HG02885 (cell line): ENCODE data around the gene CDC42EP4.

Experiments used
- ATAC-seq: cut with Tn5 transposase; IDR thresholded peaks from one replicate; pipeline ENCODE4 v1.9.1; 2021; ENCODE audit warnings: mild to moderate bottlenecking; ENCODE audit not compliant: unreplicated experiment, poor library complexity

CDC42EP4 gene

DNA sequence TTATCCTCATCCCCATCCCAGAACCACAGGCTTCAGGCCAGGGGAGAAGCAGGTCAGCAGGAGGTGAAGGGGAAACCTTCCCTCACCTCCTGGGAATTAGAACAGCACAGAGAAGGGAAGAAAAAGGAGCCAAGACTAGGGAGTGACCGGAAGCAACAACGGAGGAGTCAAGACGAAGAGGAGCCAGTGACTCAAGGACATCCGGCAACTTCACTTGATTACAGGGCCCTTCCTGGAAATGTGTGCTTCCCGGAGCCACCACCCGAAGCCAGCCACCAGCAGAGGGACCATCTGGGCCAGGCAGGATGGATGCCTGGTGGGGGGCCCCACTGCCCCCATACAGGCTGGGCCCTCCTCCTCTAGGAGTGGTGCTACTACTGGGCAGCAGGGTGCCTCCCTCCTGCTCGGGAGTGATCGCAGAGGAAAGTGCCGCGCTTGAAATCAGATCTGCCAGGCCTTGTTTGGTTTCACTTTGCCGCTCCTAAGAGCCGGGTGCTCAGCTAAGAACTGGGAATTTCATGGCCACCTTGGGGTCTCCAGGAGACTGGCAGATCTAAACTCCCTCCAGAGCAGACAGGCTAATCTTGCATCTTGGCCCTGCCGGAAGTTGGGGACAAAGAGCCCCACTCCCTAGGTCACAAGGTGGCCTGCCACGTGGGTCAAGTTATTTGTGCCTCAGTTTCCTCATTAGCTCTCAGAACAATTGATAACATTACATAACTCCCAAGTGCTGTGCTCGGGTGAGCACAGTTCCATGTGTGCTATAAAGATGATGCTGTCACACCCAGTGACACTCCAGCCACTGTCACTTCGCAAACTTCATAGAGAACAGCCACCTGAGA lies 6.6 kb downstream of the CDC42EP4 start:
- no peak for ATAC-seq

DNA sequence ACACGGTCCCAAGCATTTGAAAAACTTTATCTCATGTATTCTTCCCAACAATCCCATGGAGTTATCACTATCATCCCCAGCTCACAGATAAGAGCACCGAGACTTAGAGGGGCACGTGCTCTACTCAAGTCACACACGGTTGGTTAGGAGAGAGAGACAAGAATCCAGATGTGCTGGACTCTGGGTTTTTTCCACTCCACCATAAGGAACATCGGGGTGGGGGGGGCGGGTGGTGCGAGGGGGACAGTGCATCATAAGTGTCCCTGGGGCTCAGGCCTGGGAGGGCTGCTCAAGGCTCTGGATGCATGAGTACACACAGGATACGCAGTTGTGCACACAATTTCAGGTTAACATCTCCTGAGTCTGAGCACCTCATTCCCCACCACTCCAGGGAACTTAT lies 7.4 kb downstream of the CDC42EP4 start:
- ATAC-seq: no peak

DNA sequence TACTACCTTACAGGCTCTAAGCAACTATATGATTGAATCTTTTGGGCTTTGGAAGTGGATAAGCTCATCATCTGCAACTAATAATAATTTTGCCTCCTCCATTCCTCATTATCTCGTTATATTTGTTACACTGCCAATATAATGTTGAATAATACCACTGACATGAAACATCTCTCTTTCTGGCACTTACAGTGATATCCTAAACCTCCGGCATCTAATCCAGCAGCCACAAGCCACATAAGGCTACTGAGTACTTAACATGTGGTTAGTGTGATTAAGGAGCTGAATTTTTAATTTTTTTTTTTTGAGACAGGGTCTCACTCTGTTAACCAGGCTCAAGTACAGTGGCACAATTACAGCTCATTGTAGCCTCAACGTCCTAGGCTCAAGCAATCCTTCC lies 9.6 kb downstream of the CDC42EP4 start:
- no peak for ATAC-seq

DNA sequence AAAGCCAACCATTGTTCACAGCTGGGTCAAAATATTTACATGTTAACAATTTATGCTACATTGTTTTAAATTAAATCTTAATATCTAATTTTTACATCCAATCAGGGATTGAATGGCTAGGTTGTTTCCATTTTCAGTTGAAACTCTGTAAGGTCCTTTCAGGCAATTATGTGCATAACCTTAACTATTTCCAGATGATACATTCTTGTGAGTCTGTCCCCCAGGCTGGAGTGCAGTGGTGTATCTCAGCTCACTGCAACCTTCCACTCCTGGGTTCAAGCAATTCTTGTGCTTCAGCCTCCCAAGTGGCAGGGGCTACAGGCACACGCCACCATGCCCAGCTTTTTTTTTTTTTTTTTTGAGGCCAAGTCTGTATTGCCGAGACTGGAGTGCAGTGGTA lies 10.4 kb downstream of the CDC42EP4 start:
- no peak for ATAC-seq

DNA sequence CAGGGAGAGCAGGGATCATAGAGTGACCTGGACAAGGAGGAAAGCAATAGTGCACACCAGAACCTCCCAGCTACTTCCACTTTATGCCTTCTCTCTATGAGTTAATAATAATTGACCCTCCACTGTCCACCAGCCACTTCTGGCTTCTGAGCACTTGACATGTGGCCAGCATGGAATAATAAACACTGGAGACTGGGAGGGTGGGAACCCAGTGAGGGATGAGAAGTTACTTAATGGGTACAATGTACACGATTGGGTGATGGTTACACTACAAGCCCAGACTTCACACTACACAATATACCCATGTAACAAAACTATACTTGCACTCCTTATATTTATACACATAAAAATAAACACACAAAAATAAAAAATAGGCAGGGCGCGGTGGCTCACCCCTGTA lies 11.4 kb downstream of the CDC42EP4 start:
- no peak for ATAC-seq

DNA sequence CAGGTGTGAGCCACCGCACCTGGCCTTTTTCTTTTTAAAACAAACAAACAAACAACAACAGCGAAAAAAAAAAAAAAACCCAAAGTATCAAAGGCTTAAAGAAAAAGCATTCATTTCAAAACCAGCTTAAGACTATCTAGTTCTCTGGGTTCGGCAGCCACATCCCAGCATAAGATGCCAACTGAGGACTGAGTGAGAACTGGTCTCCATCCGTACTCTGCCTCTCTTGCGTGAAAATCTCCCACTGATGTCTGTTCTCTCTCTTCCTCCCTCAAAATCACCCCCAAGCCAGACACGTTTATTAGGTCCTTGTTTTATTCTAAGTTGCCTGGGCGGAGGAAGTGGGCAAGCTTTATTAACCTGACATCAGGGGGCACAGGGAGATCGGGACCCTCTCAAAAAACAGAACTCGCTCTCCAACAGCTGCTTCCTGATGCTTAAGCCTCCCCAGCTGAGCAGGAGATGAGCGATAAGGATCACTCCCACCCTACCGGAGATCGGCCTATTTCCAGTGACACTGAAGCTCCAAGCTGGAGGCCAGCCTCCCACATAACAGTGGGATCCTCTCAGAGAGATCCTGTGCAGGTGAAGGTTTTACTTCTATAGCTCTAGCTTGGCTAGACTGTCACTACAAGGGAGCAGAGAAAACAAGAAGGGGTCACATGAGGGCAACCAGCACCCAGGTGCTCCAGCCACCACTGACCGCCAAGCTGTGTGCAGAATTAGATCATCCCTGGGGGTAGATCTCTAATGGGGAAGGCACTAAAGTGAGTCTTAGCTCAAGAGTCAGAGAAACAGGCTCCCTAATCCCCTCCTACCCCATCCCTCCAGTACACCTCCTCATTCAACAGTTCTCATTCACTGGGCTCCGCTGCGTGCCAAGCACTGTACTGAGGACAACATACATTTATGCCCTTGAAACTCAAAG lies 13.6 kb downstream of the CDC42EP4 start:
- no peak for ATAC-seq

DNA sequence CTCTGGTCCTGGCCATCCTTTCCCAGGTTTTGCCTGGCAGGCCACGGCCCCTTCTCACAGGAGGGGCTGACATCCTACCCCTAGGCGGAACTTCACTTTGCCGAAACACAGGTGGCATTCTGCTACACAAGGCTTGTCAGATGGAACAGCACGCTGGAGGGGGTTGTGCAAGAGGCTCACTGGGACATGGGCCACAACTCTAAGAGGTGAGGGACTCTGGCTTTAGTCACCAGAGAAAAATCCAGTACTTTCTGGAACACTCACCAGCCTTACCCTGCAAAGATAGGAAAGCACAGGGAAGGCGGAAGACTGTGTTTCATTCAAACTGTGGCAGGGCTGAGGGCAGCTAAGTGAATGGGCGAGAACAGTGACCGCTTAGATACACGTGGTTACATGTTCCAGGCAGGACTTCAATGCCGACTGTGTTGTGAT lies 18.3 kb downstream of the CDC42EP4 start:
- no peak for ATAC-seq

DNA sequence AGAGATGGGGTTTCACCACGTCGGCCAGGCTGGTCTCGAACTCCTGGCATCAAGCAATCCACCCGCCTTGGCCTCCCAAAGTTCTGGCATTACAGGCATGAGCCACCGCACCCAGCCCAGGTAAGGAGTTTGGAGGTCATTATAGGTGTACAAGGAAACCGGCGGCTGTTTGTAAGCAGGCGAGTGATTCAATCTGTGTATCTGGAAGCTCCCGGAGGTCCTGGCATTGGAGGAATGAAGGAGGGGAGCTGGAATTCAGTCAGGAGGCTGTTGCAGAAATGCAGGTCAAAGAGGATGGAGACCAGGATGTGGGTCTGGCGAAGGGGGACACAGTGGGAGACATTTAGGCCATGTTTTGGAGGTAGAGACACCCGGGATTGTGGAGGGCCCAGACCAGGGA lies 18.8 kb downstream of the CDC42EP4 start:
- ATAC-seq: no peak

DNA sequence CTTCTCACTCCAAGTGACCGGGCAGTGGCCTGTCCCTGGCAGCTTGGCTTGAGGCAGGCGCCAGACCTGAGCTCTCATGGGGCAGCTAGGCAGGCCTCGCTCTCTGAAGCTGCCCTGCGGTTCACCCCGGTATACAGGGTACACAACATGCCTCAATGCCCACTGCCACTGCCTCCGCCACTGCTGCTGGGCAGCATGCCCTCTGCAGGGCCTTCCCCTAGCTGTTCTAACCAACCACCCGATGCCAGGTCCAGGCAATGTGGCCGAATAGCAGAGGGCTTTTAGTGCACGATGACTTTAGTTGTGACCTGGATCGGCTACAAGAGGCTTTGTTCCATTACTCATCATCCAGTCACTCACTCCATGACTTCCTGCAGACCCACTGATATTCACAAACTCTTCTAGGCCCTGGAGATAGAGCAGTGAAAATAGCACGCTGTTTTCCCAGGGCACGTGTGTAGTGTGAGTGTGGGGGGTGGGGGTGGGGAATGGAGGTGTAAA lies 19.7 kb downstream of the CDC42EP4 start:
- ATAC-seq: no peak

DNA sequence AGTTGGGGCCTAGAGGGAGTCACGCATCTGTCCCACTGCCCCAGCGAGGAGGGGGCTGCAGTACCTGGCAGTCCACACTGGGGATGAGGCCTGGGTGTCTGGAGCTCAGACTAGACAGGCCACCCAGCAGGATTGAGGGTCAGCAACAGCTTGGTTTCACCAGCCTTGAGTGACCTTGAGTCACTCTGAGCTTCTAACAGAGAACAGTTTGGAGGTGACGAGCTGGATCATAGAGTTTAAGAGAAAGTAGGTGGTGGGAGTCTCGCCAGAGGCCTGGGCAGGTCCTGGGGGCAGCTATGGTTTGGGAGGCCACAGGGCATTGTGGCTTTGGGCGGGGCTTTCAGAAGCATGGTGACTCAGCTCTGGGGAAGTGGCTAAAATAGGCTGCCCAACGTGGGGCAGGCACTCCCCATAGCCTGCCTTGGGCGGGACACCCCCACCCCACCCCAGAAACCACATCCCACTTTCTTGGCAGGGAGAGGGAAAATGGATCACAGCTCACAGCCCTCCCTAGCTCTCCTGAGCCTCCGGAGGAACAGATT lies 20.5 kb downstream of the CDC42EP4 start:
- peak; percentile 93 for ATAC-seq

DNA sequence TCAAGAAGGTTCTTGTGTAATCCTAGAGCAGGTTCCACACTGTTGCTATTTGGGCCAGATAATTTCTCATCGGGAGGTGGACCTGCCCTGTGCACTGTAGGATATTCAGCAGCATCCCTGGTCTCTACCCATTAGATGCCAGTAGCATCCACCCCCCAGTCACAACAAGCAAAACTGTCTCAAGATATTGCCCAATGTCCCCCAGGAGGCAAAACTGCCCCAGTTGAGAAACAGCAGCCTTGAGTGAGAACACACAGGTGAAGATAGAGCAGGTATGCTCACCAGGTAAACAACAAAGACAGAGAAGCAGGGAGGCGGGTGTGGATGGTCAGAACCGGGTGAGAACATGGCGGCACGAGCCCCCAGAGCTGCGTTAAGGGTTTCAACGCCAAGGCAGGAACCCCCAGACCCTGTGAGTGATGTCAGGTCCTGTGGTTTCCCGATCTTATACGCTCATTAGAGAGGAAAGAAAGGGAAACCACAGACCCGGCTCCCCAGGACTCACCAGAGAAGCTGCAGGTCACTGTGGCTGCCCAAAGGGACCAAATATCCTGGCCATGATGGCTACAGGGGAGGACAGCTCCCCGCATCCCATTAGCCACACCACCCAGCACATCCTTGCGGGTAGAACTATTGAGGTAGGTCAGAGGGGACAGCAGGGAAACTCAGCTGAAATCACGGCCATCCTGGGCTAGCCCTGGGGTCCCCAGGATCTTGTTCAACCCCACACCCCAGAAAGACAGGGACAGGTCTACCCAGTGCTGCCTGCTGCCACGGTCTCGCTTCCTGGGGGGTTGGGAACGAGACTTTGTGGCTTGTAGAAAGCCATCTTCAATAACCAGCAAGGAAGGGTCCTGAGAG lies 21.2 kb downstream of the CDC42EP4 start:
- peak; percentile 32 for ATAC-seq

DNA sequence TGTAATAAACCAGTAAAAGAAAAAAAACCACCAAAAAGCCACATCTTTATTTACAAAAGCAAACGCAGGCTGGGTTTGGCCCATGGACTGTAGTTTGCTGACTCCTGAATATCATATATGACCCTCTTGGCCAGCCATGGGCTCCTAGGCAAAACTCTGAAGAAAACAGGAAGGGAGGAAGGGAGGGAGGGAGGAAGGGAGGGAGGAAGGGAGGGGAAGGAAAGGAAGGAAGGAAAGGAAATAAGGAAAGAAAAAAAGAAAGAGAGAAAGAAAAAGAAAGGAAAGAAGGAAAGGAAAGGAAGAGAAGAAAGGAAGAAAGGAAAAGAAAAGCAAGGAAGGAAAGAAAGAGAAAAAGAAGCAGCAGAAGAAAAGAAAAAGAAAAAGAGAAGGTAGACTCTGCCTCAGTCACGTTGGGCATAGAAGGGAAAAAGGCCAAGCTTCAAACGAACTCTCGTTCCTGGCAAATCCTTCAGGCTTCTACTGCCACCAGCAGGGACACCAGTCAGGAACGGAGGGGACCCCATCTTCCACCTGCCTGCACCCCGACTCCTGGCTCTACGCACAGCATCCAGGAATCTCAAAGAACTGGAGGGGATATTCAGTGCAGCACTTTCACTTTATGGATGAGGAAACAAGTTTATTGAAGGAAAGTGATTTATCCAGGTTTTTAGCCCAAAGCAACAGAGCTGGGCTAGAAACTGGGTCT lies 22.1 kb downstream of the CDC42EP4 start:
- no peak for ATAC-seq

DNA sequence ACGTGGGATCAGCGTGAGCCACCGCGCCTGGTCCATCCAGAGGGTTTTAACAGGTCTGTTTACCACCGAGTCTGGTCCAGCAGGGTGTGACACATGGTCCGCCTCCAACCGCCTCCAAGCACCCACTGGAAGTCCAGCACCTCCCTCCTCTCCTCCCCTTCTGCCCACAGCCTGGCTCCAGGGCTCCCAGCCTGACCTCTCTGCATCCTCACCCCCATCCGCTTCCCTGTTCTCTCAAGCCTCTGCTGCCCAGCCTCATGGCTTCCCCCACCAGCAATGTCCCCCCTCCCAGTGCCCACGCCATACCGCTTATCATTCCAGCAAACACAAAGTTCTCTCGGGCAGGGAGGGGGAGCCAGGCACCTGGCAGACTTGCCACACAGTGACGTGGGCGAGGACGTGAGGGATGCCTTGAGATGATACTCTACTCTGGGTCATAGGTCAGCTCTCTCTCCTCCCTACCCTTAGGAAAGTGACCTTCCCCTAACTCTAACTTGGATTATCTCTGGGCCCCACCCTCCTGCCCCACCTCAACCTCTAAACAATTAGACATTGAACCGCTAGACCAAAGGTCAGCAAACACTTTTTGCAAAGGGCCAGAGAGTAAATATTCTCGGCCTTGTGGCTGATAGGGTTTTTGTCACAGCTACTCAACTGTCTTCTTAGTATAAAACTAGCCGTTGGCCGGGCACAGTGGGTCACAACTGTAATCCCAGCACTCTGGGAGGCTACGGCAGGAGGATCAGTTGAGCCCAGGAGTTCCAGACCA lies 23.1 kb downstream of the CDC42EP4 start:
- no peak for ATAC-seq

DNA sequence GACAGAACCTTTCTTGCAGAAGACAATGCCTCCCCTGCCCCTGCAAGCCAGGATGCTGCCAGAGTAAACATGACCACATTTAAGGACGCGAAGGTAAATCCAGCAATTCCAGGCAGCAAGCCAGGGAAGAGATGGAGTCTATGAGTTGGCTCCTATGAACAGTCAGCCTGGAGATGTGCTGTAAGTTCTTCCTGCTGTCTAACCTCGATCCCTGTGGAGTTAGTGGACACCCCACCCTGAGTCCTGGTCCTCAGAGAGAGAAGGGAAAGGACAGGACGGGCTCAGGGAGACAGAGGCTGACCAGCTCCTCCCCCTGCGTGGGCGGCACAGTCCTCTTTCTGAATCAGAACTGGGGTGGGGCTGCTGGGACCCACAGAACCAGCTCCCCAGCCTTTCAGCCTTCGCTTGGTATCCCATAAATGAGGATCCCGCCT lies 24.9 kb downstream of the CDC42EP4 start:
- no peak for ATAC-seq

DNA sequence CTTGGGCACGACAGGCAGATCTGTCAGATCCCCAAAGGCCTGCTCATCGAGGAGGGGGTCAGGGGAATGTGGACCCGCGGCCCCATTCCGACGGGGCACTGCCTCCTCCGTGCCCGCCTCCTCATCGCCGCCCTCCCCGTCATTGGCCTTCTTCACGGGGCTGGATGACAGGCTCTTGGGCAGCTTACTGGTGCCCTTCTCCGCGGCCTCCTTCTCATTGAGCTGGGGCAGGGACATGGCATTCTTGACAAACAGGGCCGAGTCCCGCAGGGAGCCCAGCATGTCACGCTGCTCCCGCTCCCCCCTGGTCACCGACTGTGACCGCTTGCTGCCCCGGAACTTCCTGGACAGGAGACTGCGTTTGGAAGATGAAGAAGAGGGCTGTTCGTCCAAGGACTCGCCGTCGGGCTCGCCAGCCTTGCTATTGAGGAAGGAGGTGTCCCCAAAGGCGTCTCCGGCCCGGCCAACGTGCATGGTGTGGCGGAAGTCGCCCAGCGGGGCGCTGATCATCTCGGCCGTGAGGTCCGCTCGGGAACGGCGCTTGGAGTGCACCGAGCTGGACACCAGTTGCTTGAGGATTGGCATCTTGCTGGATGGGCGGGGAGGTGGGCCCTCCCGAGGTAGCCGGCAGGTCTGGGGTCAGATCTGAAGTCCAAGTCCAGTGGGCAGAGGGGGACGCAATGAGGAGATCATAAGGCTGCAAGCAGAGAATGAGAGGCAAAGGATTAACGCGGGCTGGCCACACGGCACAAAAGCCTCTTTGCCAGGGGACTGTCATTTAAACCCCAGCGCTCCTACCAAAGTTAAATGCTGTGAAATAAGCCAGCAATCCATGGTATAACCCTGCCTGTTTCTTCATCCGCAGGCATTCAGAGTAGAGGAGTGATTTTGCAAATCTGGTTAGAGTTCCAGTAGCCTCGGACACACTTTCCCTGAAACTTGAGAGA lies 25.6 kb downstream of the CDC42EP4 start:
- no peak for ATAC-seq

DNA sequence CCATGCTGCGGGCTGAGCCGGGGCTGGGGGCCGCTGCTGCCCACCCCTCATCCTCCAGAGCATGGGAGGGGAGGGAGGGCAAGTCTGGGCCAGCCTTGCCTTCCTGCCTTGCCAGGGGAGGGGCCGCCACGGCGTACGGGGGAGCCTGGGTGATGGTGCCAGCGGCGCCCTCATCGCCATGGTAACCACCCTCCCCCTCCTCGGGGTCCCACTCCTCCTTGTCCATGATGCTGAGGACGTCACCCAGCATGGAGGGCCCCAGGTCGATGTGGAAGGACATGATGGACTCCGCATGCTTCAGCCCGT lies 26.2 kb downstream of the CDC42EP4 start:
- ATAC-seq: no peak

DNA sequence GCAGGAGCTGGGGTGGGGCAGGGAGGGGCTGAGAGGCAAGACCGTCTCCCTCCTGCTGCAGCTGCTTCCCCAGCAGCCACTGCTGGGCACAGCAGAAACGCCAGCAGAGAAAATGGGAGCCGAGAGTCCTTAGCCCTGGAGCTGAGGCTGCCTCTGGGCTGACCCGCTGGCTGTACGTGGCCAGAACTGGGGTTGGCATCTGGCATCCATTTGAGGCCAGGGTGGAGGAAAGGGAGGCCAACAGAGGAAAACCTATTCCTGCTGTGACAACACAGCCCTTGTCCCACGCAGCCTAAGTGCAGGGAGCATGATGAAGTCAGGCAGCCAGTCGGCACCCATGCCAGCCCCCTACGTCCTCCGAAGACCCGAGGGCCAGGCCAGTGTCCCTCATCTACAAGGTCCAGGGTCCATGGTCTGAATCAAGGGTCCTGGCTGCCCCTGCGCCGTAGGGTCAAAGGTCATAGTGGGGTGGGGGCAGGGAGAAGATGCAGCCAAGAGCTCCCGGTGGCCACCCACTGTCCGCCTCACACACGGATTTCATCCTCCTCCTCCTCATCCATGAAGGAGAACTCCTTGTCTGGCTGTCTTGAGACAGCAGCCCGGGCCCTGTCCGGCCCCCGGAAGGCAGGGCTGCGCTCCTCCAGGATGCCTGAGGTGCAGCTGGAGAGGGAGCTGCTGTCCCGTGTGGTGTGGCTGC lies 26.7 kb downstream of the CDC42EP4 start:
- no peak for ATAC-seq
